Activated T-cell treated with anti-CD3 and anti-CD28 coated beads, Interleukin-2, amount 50 U/mL, for 24 hours (primary cell): ENCODE data around the gene FN1.

ENCODE experiments used
- DNase-seq: peaks from one replicate; pipeline ENCODE4 v3.0.0-alpha.2; 2020
- H3K27ac Mint-ChIP-seq: 2 replicates; pipeline ENCODE4 v1.8.0; 2020; ENCODE audit warnings: mild to moderate bottlenecking, mixed read lengths
- H3K27me3 Mint-ChIP-seq: 2 replicates; pipeline ENCODE4 v1.8.0; 2020; ENCODE audit warnings: mixed read lengths
- H3K36me3 Mint-ChIP-seq: 2 replicates; pipeline ENCODE4 v1.8.0; 2020; ENCODE audit warnings: low read depth, mixed read lengths
- H3K4me1 Mint-ChIP-seq: 2 replicates; pipeline ENCODE4 v1.8.0; 2020; ENCODE audit warnings: low read depth, mixed read lengths
- H3K4me3 Mint-ChIP-seq: 2 replicates; pipeline ENCODE4 v1.8.0; 2020; ENCODE audit warnings: mild to moderate bottlenecking, moderate library complexity, mixed read lengths
- H3K9me3 Mint-ChIP-seq: 2 replicates; pipeline ENCODE4 v1.8.0; 2020; ENCODE audit warnings: mixed read lengths

The FN1 gene

DNA sequence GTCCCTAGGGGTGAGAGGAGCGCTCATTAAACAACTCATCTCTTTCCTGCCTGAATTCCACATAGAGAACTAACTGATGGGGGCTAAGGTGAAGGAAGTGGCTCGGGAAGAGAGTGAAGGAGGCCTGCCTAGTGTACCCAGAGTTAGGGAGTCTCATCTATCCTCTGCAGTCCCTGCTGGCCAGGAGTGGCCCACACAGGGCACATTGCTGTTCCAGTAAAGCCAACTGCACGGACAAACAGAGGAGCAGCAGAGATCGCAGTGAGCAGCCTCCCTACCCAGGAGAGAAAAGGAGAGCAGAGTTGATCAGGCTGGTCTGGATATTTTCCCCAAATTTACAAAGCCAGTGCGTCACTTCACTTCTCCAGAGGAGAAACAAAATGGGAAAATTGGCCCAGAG is 16.9 kb upstream of the FN1 start:
- no peak for DNase-seq
- Mint-ChIP-seq H3K36me3 (no peaks in the 10 kb centered on the region), H3K27ac (no peak overlapping the region), H3K9me3 (no peaks in the 10 kb centered on the region), H3K4me1 (no peaks in the 10 kb centered on the region), H3K4me3 (no peak overlapping the region), H3K27me3 (peaks cover 24% of the 10 kb centered on the region)

DNA sequence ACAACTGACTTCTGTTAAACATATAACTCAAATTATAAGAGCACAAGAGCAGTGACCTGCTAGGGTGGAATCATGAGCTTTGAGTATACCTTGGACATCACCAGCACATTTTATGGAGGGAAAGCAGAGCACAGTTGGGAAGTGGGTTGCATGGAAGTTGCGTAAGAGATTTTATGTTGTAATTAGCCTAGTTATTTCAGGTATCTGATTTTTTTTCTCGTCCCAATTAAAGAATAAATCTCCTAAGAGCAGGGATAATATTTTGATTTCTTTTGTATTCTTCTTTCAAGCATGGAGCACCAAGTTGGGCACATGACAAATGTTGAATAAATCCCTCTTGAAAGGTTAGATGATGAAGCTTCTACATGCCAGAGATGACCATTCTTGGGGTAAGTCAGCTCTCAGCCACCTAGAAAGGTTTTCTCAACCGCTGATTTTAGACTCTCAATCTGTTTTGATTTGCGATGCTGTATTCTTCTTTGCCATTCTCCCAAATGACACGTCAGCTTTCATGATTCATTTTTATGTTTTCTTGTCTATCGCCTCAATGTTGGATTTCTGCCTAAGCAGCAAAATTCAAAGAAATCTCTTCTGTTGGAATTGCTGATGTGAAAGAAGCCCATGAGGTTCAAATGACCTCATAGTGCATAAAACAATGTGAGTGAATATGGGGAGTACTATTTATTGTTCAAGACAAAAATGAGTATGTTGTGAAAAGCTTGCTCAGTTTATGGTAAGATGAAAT is 15.3 kb upstream of the FN1 start:
- Mint-ChIP-seq H3K27ac (no peak overlapping the region), H3K9me3 (no peaks in the 10 kb centered on the region), H3K27me3 (peaks cover 30% of the 10 kb centered on the region), H3K4me3 (no peak overlapping the region), H3K36me3 (no peaks in the 10 kb centered on the region), H3K4me1 (no peaks in the 10 kb centered on the region)
- DNase-seq: no peak

DNA sequence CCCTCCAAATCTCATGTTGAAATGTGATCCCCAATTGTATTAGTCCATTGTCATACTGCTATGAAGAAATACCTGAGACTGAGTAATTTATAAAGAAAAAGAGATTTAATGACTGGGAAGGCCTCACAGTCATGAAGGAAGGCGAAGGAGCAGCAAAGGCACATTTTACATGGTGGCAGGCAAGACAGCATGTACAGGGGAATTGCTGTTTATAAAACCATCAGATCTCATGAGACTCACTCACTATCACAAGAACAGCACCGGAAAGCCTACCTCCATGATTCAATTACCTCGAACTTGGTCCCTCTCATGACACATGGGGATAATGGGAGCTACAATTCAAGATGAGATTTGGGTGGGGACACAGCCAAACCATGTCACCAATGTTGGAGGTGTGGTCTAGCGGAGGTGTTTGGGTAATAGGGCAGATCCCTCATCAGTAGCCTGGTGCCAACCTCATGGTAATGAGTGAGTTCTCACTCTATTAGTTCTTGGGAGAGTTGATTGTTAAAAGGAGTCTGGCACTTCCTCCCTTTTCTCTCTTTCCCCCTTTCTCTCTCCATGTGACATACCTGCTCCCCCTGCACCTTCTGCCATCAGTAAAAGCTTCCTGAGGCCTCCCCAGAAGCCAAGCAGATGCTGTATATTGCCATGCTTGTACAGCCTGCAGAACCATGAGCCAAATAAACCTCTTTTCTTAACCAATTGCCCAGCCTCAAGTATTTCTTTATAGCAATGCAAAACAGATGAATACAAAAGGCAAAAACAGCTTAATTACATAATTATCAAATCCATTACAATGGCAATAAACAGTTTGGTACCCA is 14.5 kb upstream of the FN1 start:
- no peak for DNase-seq

DNA sequence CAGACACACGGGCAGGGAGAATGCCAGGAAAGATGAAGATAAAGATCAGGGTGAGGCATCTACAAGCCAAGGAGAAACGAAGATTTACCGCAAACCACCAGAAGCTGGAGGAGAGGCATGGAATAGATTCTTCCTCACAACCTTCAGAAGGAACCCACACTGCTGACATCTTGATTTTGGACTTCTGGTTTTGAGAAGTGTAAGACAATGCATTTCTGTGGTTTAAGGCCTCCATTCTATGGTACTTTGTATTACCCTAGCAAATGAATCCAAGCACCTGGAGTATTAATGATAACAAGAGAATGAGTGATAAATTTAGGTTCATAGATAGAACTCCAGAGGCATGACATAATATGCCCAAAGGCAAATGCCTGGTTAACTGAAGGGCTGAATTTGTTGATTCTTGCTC is 11.8 kb upstream of the FN1 start:
- H3K27me3 Mint-ChIP-seq: peaks cover 40% of the 10 kb centered on the region

More for the DNA sequence above, 14.5 kb upstream of the FN1 start:
- H3K4me3 Mint-ChIP-seq: no peak overlapping the region
- no peaks in the 10 kb centered on the region for H3K9me3 Mint-ChIP-seq
- no peaks in the 10 kb centered on the region for H3K36me3 Mint-ChIP-seq
- H3K4me1 Mint-ChIP-seq: no peaks in the 10 kb centered on the region
- peaks cover 30% of the 10 kb centered on the region for H3K27me3 Mint-ChIP-seq
- H3K27ac Mint-ChIP-seq: no peak overlapping the region

DNA sequence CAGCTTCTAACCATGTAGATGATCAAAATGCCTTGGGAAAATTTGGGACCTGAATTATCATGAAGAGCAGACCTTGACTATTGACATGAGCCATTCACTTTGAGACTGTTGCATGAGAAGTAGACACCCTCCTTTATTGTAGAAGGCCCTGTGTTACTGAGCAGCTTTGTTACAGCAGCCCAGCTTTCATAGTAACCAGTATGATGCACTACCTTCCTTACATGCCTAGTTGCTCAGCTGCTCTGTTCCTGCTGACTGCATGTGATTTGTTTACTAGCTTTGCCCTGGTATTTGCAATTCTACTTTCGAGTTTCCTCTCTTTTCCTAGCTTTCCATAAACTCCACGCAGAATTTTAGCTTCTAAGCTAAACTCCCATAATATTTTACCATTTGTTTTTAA is 11.2 kb upstream of the FN1 start:
- H3K4me3 Mint-ChIP-seq: no peak overlapping the region
- no peaks in the 10 kb centered on the region for H3K36me3 Mint-ChIP-seq
- DNase-seq: no peak
- H3K9me3 Mint-ChIP-seq: no peaks in the 10 kb centered on the region
- no peak overlapping the region for H3K27ac Mint-ChIP-seq
- no peaks in the 10 kb centered on the region for H3K4me1 Mint-ChIP-seq
- peaks cover 42% of the 10 kb centered on the region for H3K27me3 Mint-ChIP-seq

More for the DNA sequence above, 11.8 kb upstream of the FN1 start:
- Mint-ChIP-seq H3K4me1 (no peaks in the 10 kb centered on the region), H3K27ac (no peak overlapping the region), H3K9me3 (no peaks in the 10 kb centered on the region), H3K4me3 (no peak overlapping the region), H3K36me3 (no peaks in the 10 kb centered on the region)
- no peak for DNase-seq

DNA sequence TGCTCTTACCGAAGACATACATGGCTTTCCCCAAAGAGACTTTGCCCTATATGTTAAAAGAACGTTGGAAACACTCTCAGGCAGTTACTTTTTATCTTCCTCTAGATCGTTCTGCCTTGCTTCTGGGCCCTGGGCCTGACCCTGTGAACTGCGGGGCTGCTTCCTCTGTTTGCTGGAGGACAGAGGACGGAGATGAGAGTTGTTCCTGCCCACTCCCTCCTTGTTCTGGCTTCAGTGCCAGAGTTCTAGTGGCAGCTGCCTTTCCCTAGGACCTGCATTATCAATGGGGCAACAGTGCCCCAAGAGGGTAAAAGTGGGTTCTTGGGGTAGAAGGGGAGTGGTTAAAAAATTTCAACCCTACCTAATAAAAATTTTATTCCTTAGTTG is 6.5 kb upstream of the FN1 start:
- H3K27ac Mint-ChIP-seq: no peak overlapping the region
- H3K9me3 Mint-ChIP-seq: no peaks in the 10 kb centered on the region
- H3K4me3 Mint-ChIP-seq: no peak overlapping the region
- H3K4me1 Mint-ChIP-seq: no peaks in the 10 kb centered on the region
- no peak for DNase-seq
- no peaks in the 10 kb centered on the region for H3K36me3 Mint-ChIP-seq
- H3K27me3 Mint-ChIP-seq: peaks cover 58% of the 10 kb centered on the region

DNA sequence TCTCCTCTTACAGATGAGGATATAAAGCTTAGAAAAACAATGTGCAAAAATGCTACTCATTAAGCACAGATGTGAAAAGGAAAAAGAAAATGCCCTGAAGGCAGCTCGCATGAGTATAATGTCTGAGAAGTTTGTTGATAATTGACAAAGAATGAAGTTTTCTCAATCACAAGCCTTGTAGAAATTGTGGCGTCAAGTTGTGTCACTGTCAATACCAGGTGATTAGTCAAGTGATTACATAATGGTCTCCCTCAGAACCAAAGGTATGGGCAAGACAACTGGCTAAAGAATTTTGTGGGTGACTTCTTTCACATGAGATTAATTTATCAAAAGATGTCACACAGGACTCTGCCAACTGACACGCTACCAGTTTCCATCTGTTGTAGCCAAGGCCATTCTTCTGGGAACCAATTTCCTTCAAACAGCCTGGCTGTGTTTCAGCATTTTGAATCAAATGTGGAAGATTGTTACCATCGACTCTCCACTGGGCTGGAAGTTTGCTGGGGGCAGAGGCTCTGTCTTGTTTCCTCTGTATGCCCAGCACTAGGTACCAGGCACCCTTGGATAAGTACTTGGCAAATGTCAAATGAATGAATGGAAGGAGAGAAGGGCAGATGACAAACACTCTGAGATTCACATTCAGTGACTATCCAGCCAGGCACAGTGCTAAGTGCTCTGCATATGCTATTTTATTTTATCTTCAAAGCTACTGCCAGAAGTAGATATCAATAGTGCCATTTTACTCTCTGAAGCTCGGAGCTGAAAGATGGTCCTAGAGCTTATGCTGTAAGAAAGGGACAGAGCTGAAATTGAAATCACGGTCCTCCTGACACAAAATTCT is 5.9 kb upstream of the FN1 start:
- Mint-ChIP-seq H3K4me1 (peaks cover 5% of the 10 kb centered on the region), H3K9me3 (no peaks in the 10 kb centered on the region), H3K27me3 (peaks cover 60% of the 10 kb centered on the region), H3K36me3 (no peaks in the 10 kb centered on the region), H3K27ac (no peak overlapping the region), H3K4me3 (no peak overlapping the region)
- no peak for DNase-seq

DNA sequence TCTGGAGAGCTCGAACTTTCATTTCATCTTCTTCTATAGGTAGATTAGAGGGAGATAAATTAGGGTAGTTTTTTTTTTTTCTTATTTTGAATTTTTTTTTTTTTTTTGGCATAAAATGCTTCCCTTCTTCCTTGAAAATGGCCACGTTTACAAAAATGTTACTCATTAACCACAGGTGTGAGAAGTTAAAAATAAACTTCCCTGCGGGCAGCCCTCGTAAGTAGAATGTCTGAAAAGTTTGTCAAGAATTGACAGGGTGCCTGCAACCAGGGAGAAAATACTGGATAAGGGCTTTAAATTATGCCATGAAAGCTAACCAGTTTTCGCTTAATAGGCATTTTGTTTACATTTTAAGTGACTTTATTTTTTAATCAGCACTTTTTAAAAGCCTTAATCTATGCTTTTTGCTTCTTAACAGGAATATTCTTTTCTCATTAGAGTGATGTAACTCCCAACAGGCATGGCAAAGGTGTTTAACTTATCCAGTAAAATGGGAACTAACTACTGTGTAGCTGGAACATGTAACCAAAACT is 4.2 kb upstream of the FN1 start:
- Mint-ChIP-seq H3K9me3 (no peaks in the 10 kb centered on the region), H3K4me3 (no peak overlapping the region), H3K36me3 (no peaks in the 10 kb centered on the region), H3K27ac (no peak overlapping the region), H3K4me1 (peaks cover 17% of the 10 kb centered on the region), H3K27me3 (peaks cover 73% of the 10 kb centered on the region)
- no peak for DNase-seq

DNA sequence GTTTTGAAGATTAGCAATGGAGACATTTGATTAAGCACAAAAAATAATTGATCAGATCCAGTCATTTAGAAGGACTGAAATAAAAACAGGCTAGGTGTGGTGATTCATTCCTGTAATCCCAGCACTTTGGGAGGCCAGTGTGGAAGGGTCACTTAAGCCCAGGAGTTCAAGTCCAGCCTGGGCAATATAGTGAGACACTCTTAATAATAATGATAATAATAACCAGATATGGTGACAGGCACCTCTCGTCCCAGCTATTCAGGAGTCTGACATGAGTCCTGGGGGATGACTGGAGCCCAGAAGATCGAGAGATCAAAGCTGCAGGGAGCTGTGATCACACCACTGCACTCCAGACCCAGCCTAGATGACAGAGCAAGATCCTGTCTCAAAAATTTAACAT is 3.5 kb upstream of the FN1 start:
- no peak for DNase-seq
- Mint-ChIP-seq H3K27ac (no peak overlapping the region), H3K36me3 (no peaks in the 10 kb centered on the region), H3K27me3 (peaks cover 79% of the 10 kb centered on the region), H3K9me3 (no peaks in the 10 kb centered on the region), H3K4me1 (peaks cover 17% of the 10 kb centered on the region), H3K4me3 (no peak overlapping the region)

DNA sequence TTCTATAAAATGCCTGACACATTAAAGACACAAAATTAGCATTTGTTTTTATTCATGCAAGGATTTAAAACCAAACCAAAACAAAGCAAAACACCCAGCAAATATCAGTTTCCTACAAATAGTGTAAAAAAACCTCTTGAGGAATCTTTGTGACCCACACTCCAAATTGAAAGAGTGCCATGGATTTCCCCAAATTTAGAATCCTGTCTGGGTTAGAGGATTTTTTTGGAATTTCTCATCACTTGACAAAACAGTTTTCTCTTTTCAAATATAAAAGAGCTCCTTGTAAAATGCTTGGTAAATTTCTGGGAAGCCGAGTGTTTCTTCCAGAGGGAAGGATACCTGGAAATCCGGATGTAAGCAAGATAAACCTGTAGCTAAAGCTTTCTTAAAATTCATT is 1.7 kb upstream of the FN1 start:
- Mint-ChIP-seq H3K9me3 (no peaks in the 10 kb centered on the region), H3K36me3 (no peaks in the 10 kb centered on the region), H3K4me1 (peaks cover 17% of the 10 kb centered on the region), H3K27me3 (peaks cover 84% of the 10 kb centered on the region), H3K4me3 (no peak overlapping the region), H3K27ac (no peak overlapping the region)
- no peak for DNase-seq

DNA sequence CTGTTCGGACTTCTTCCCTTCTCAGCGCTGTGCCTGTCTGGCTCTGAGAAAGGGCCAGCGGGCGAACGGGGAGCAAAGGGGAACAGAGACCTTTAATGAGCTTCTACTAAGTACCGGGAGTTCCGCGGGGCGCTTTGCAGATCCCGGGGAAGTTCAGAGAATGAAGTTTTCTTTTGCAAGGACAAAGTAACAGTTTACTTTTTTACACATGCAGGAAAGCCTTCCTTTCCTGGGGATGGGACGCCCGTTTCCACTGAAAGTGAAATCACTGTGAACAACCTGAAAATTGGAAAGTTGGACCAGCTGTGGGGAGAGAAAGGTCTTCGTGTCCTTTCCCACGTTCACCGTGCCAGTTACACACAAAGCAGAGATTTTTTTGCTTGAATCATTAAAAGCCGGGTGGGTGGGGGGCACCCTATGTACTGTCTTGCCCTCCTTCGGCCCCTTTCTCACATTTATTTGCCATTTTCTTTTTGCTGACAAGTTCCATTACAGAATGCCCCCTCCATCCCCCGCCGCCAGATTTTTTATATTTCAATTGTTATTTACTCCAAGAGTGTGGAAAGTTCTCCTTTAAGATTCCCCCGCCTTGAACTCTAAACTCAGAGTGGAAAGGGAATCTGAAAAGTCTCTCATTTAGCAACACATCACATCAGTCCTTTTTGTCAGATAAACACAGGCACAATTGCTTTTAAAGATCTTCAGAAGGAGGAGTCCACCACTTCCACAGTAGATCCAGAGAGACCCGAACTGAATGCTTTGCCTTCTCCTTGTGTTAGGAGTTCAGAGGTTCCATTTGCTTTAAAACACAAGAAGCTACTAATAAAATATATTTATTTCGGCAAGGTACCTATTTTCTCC is 1.1 kb upstream of the FN1 start:
- Mint-ChIP-seq H3K4me1 (peaks cover 17% of the 10 kb centered on the region), H3K27ac (no peak overlapping the region), H3K36me3 (no peaks in the 10 kb centered on the region), H3K9me3 (no peaks in the 10 kb centered on the region), H3K4me3 (peak overlapping the region; percentile 78), H3K27me3 (peaks cover 83% of the 10 kb centered on the region)
- peak; percentile 41 for DNase-seq

DNA sequence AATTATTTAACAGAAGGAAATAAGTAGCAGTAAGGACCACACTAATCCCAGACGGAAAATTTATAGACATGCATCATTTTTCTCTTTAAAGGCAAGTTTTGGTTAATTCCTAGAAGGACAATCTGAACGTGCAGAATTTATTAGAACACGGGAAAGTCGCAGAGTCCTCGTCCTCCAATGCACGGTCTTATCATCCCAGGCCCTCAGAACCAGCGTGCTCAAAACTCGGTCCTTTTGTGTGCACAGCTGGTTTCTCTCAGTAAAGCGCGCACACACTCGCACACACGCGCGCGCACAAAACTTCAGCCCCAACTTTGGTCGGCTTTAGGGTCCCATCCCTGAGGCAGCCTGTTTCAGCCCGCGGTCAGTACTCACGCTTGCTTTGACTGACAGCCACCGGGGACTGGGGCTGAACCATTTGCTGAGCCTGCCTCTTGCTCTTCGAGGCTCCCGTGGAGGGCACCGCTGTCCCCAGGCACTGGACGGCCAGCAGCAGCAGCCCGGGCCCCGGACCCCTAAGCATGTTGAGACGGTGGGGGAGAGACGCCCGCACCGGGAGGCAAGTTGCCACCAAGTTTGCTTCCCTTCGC is 493 bp downstream of the FN1 start:
- H3K36me3 Mint-ChIP-seq: no peaks in the 10 kb centered on the region
- H3K27ac Mint-ChIP-seq: no peak overlapping the region
- H3K4me1 Mint-ChIP-seq: peaks cover 17% of the 10 kb centered on the region
- peaks cover 90% of the 10 kb centered on the region for H3K27me3 Mint-ChIP-seq
- peak overlapping the region; percentile 57 for H3K4me3 Mint-ChIP-seq
- no peaks in the 10 kb centered on the region for H3K9me3 Mint-ChIP-seq
- DNase-seq: no peak

DNA sequence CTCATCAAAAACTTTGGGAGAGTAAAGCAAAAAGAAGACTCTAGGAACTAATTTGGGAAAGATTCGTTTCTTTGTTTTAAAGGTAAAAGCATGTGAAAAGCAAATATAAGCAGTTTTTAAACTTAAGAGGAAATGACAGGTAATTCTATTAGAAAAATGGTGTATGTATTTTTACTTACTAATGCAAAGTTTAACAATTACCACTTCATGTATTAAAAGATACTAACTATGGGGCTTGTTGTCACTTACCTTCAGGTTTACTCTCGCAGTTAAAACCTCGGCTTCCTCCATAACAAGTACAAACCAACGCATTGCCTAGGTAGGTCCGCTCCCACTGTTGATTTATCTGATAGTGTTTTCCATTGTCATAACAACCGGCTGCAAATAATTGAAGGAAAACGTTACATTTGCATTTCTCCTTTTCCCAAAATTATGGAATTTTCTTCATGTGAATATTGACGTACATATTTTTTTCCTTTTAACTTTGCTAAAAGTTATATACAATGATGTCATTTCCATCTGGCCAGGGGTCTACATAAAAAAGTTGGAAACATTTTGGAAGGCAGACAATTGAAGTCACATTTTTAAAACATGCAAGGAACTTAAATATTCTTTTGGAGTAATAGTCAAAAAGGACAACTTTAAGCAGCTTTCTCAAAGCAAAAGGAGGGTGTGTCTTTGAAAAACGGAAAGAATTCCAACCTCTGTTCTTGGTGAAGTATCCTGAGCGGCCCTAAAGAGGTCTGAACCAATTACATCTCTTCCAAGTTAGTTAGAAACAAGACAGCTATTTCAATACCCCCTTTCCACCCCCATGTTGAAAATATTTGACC is 1.2 kb downstream of the FN1 start:
- H3K4me1 Mint-ChIP-seq: peaks cover 17% of the 10 kb centered on the region
- no peaks in the 10 kb centered on the region for H3K36me3 Mint-ChIP-seq
- H3K9me3 Mint-ChIP-seq: no peaks in the 10 kb centered on the region
- peaks cover 85% of the 10 kb centered on the region for H3K27me3 Mint-ChIP-seq
- H3K4me3 Mint-ChIP-seq: peak overlapping the region; percentile 57
- H3K27ac Mint-ChIP-seq: no peak overlapping the region
- no peak for DNase-seq
